ENCODE data around the gene TBC1D8.
A peak's percentile ranks its signal among the peaks of the same experiment; 100 is the strongest.

TBC1D8 gene

DNA sequence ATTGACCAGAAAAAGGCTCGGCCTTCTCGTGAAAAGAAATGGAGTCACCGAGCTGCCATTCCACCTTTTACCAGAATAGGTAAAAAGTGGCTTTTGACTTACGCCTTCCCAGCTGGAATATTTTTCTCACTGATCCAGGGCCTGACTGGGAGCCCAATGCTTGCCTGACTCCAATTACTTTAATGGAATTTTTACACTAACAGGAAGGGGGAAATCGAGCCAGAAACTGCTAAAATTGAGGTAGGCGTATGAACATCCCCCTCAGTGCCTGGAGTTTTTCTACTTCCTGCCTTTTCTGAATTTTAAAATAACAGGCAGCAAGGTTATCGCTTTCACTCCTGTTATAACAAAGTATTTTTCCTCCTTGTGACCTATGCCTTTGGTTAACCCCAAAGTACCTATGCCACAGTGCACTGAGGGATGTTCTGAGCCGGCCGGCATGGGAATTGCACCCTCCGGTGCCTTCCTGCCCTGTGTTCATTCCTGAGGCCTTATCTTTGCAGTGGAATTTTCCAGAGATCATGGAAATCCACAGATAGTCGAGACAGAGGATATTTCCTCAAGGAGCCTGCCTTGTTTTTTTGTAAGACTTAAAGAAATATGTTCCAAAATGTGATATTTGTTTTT, 167.4 kb downstream of the TBC1D8 start:
- DNase-seq = peak in 1 of 58 donors; percentile 54

DNA sequence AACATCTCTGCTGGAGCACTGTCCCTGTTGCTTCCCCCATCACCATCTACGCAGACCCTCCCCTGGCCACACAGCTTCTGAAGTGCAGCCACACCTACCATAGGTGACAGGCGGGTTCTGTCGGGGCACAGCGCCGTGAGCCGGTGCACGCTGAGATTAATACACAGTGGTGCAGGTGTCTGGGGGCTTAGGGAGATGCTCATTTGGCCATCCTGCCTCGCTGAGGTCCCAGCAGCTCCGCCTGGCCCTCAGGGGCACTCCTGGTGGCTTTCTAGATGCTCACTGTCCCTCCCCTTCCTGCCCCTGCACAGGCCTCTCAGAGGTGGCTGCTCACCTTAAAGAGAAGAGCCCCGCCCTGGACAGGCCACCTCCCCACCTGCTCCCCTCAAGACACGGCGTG, 168.0 kb downstream of the TBC1D8 start:
- no peak for DNase-seq

DNA sequence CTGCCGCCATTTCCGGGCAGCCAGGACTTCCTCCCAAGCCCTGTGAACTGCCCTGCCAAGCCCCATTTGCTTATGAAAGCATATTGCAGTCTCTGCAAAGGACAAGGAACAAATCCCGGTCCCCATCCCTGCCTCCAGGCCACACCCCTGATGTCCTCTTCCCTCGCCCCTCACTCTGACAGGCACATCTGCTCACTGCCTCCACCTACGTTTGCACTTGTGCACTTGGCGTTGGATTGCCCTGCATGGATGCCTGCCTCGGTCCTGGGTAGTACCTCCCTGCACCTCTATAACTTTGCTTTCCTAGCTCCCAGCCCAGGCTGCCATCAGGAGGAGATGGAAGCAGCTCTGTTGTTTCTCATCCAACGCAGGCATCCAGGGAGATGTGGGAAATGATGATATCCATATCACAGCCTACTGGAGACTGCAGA, 168.7 kb downstream of the TBC1D8 start:
- peak in 4 of 58 donors; percentile 8 to 32 (median 15) for DNase-seq

DNA sequence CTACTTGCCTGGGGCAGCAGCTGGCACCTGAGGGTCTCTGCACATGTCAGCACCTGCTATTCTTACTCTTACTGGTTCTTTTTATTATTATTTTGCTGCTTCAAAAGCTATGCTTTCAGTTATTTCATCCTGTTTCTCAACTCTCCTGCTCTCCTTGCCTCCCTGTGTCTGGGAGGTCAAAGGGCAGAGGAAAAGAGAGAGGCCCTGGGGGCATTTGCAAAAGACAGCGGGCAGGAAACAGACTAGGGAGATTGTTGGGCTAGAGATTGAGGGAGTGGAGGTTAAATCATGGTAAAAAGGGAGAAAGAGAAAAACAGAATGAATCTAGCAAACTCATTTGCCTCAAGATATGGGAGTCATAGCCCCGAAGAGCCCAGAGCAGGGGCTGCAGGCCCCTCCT, 170.2 kb downstream of the TBC1D8 start:
- no peak for DNase-seq

DNA sequence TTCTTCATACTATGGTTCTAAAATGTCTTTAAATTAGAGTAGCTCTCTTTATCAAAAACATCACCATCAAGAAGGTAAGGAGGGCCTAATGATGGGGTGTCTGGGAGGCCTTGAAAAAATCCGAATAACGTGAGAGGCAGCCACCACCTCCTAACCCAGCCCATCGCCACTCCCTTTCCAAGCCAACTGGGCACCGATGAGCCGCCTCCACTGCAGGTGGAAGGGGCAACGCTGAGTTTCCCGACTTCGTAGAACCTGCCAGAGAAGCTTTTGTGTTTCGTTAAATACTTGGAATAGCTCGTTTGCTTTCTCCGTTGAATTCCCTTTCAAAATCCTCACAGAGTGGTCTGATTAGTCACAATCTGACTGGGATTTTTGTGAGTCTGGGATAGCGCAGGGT, 171.1 kb downstream of the TBC1D8 start:
- DNase-seq = no peak

DNA sequence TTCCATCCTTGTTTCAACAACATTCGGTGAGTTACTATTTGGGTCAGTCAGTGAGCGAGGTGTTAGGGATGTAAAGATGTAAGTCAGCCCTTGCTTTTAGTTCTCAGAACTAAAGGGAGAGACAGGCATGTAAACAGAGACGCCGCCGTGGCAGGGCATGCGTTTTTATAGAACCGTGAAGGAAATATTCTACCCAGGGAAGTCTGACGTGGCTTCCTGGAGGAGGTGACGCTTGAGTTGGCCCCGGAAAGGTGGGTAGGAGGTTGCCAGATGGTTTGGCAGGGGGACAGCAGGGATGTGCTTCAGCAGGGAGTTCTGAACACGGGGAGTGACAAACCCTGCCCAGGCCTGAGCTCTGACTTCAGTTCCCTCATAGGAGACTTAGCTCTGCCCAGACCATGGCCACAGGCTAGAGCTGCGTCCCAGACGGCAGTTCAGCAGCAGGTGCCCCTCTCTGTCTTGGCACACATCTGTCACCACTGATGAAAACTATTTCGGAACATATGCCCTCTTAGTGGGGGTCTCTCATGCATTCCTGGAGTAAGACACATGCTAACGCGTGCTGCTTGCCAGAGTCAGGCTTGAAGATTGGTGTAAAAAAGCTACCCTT, 172.5 kb downstream of the TBC1D8 start:
- DNase-seq = peak in 18 of 58 donors; percentile 15 to 67 (median 40)

DNA sequence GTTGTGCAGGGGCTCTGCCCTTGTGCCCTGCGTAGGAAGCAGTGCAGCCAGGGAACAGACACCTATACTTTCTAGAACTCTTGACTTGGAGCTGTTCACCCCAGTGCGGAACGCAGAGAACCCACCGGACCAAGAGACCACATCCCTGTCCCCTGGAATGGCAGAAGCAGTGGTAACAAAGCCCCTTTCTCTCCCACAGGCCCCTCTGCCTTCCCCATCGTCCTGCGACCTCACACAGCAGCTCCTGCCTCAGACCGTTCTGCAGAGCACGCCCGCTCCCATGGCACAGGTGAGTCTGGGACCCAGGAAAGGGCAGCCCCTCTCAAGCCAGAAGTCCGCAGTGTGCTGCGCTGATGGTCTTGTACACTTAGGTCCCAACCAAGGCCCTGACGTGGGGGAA, 173.7 kb downstream of the TBC1D8 start:
- no peak for DNase-seq

DNA sequence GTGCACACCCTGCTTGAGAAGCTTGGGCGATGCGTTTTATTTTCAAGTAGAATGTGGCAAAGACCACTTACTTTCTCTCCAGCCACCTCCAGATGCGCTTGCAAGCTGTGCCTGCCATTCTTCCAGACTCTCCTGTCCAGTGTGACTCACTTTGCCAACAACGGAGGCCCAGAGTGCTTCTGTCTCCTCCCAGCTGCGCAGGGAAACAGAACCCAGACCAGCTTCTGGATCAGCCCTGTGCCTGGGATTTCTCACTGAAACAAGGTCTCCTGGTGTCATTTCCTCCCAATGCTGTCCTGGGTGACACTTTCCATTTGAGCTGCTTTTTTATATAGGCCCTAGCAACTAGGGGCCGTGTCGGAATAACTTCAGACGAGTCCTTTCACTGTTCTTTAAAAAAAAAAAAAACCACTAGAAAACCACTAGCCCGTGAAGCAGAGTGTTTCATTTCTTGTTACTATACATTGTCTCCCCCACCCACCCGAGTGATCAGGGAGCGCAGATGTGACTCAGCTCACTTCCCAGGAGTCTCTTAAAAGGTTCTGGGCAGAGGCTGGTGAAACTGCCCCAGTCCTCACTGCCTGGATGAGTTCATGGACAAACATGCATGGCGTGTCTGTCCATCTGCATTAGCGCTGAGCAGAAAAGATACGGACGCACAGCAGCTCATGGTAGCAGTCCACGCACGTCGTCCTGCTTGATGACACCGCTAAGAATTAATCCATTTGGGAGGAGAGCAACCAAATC, 174.4 kb downstream of the TBC1D8 start:
- DNase-seq = no peak

DNA sequence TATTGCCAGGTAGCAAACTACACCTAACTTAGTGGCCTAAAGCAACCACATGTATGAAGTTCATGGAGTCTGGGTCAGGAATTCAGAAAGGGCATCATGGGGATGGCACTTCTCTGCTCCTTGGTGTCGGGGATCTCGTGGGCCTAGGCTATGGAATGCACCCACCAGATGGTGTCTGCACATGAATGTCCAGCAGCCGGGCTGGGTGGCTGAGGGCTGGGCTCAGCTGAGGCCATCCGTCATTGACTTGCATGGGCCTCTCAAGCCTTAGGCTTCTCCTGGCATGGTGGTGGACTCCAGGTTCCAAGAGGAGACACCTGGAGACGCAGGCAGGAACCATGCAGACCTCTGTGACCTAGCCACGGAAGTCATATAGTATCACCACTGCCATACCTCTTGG, 175.1 kb downstream of the TBC1D8 start:
- no peak for DNase-seq

DNA sequence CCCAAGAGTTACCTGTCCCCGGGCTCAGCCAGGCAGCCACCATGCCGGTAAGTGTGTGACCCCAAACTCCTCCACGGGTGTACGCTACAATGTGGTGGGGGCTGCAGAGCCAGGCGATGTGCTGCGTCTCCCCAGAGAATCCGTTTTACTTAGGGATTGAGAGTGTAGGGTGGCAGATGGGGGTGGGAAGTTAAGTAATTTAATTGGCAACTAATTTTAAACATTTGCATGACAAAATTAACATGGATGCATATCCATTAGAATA, 175.7 kb downstream of the TBC1D8 start:
- no peak for DNase-seq

DNA sequence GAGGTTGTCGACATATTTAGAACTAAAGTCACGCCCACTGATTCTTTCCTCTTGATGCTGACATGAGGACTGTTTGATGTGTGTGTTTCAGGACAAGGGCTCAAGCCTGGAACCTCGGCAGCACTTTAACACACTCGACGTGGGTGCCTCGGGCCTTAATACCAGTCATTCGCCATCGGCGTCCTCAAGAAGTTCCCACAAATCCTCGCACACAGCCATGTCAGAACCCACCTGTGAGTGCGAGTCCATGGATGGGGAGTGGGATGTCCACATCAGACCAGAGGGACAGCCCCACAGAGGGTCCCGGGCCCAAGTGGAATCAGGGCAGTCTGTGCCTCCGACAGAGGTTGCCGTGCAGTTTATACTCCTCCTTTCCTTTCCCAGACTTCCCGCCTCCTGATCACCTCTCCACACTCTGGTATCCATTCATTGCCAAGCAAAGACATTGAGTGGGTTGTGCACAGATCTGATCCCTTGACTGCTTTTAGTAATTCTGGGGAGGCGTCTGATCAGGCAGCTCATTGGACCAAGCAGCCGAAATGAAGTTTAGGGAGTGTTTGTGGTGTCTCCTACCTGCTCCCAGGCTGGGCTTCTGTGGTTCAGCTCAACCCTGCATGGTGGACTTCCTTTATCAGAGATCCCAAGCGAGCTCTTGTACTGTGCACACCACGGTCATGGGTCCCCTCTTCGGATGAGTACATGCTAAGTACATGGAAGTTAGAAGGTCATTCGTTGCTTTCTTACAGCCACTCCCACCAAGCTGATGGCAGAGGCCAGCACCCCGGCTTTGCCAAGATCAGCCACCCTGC, 176.3 kb downstream of the TBC1D8 start:
- DNase-seq = no peak

DNA sequence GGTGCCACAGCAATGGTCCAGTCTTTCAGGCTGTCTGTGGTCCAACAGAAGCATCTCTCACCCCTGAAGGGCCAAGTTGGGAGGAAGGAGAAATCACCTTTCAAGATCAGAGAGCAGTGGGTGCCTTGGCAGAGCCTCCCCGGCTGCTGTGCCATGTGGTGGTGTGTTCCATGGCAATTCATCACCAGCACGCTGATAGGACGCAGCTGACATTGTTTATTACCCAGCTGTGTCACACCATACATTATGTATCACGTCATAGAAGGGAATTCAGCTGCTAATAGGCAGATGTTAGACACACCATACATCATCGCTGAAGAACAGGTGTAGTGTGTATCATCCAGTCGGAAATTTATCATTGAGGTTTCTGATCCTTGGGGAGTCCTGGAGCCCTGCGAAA, 178.7 kb downstream of the TBC1D8 start:
- no peak for DNase-seq

DNA sequence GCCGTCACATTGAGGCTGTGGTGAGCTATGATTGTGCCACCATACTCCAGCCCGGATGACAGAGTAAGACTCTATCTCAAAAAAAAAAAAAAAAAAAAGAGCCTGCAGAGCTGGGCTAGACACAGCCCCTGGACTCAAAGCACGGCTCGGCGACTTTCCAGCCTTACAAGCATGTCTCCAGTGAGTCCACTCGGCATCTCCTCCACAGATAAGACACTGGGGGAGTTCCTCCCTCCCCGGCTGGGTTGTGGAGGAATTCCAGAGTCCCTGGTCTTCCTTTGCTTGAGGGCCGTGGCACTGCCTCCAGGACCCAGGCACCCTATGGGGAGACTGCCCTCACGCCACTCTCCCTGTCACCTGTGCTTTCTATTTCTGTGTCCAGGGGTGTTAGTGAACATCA, 180.0 kb downstream of the TBC1D8 start:
- DNase-seq = no peak

DNA sequence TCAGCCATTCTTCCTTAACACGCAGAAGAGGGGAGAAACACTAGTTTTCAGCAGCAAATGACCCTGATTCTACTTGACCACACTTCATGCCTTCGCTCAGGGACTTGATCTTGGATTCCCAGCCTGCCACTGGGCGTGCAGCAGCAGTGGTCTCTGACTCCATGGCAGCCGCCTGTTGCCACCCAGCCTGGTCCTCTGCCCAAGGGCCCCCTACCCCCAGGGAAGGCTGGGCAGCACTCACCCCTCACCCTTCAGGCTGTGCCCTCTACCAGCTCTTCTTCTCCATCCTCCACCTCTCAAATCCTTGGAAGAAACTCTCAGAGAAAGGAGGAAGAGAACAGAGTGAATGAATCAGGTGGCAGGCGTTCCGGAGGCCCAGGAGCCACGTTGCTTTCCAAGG, 181.2 kb downstream of the TBC1D8 start:
- DNase-seq = no peak

DNA sequence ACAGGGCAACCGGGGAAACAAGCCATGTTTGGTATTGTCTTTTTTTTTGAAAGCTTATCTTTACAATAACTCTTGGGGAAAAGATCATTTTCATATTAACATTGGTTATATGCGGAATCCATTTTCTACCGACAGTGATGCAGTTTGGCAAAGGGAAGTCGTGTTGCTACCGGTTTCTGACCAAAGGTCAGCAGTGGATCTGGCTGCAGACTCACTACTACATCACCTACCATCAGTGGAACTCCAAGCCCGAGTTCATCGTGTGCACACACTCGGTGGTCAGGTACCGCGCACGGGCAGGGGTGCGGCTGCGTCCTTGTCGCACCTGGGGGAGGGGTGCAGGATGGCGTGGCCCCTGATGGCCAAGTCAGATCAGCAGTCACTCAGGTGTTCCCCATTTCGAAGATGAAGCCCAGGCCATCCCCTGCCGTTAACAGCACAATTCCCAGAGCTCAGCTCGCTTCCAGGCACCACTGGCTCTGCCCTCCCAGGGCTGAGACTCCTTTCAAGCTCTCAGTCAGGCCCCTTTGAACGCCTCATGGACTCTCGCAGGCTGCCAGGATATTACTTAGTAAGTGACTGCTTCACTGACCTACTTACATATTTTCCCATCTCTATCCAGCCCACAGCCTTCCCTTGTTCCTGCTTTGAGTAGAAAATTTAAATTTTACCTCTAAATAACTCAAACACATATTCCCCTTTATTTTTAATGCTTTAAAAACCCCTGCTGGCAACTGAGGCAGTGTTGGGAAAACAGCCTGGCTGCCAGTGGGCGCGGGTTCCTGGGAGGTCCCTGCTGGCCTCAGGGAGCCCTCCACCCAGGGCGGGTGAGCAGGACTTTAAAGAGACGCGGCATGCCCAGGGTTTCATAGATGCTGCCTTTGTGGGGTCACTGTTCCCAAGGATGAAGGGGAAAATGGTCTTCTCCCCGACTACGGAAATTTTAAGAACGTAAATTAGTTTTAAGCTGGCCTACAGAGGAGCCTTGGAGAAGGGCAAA, 182.7 kb downstream of the TBC1D8 start:
- DNase-seq = peak in 3 of 58 donors; percentile 14 to 19 (median 17)

DNA sequence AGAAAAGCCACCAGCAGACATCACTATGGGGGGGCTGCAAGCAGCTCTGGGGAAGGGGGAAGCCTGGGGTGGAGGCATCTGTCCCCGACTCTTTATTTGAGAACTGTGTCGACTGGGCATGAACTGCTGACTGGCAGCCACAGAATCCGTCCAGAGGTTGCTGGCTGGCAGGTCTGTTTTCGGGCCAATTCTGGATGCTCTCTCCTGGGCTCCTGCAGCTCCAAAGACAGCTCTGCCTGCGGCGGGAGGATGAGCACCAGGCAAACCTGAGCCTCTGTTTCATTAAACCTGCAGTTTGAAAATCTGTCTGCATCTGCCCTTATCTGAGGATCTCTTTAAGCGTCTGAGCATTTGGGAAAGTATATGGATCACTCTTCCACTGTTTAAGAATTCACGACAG, 183.5 kb downstream of the TBC1D8 start:
- DNase-seq = no peak

DNA sequence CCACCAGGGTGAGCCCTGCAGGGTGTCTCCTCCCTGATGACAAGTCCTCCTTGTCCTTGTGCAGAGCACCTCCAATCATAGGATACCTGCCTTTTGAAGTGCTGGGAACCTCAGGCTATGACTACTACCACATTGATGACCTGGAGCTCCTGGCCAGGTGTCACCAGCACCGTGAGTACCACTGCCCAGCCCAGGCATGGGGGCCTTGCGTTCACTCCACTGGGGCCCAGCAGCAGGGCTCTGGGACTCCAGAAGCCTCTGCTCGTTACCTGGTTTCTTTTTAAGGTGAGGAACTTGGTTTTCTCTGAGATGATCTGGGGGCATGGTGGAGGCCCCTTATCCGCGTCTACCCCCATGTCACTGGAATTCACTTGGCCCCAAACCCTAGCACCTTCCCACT, 185.6 kb downstream of the TBC1D8 start:
- DNase-seq = no peak

DNA sequence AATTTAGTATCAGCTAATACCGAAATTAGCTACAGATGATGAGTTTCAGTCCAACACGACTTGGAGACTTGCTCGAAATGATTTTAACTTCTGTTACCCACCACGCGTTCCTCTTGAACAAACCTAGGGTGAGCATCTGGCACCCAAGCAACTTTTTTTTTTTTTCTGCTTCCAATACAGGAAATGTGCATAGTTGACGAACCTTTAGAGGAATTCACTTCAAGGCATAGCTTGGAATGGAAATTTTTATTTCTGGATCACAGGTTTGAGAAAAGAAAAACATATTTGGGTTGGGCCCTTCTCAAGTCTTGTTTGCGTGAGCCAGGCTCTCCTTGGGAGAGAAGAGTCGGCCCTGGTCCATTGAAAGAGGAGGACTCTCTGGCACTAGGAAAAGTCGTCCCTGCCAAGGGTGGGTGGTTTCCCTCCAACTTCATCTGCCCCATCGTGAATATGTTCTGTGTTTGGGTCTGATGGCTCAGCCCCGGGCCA, 186.5 kb downstream of the TBC1D8 start:
- no peak for DNase-seq

DNA sequence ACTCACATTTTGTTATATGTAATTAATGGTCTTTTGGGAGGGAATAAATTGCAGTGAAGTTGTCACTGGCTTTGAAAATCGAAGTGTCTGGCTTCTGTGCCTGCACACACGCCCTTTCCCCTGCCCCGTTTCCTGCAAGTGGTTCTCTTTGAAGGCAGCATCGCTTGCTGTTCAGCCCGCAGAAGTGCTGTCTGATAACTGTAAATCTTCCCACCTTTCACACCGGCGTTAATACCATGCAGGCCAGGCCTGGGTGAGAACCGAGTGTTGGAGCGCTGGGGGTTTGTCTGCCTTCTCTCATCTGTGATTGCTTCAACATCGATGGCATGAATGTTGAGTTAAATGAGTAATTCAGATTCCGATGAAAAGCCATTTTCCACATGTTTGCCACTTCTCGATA, 187.0 kb downstream of the TBC1D8 start:
- DNase-seq = no peak

DNA sequence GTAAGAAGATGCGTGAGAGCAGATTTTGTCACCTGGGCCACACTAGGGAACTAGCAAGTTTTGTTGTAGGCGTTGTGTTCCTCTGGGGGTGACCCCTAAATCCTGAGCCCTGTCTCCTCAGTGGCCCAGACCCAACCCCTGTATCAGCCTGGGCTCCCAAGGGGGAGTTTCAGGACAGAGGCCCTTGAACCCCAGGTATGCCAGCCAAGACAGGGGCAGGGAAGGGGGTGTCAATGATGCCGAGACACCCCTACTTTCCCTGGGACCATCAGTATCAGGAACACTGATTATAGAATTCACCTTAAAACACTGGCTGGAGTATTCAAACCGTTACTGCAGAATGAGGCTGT, 188.2 kb downstream of the TBC1D8 start:
- no peak for DNase-seq
